LNCAP (cell line): ENCODE measurements around the gene SERPINA4.

Experiments
- CTCF ChIP-seq: fragments of 450-650 bp; IDR thresholded peaks from 2 replicates; pipeline ENCODE4 v1.5.1; 2017; ENCODE audit warnings: mild to moderate bottlenecking

SERPINA4 gene

GRCh38 chr14:94593749-94594431, 32.6 kb downstream of the SERPINA4 start:
- TF ChIP-seq CTCF = no peak

GRCh38 chr14:94594441-94594840, 33.2 kb downstream of the SERPINA4 start:
- TF ChIP-seq CTCF = no peak

GRCh38 chr14:94595912-94596311, 34.7 kb downstream of the SERPINA4 start:
- TF ChIP-seq CTCF = no peak

GRCh38 chr14:94596361-94596760, 35.1 kb downstream of the SERPINA4 start:
- TF ChIP-seq CTCF = no peak

- TF ChIP-seq CTCF = no peak
Observed at GRCh38 chr14:94597788-94598187, 36.5 kb downstream of the SERPINA4 start.

- TF ChIP-seq CTCF = no peak
Observed at GRCh38 chr14:94598506-94598815, 37.2 kb downstream of the SERPINA4 start.

- TF ChIP-seq CTCF = no peak
Observed at GRCh38 chr14:94598816-94599655, 37.8 kb downstream of the SERPINA4 start.
